ENCODE data around the gene SLC39A7.
A peak's percentile ranks its signal among the peaks of the same experiment; 100 is the strongest.

The SLC39A7 gene

GRCh38 chr6:33199687-33200218, 914 bp upstream of the SLC39A7 start:
- 0 out of 2 replicates have a peak, but pooled peaks cover 5% of the 10 kb centered on the region for H3F3A ChIP-seq (ENCODE audit: low read depth)
- H3K4me2 ChIP-seq (ENCODE audit: low read depth, low read length, poor library complexity, severe bottlenecking): peak overlapping the region; percentile 99
- H3K9me3 ChIP-seq (ENCODE audit: insufficient read depth, low read depth, low read length): no peaks in the 10 kb centered on the region
- H4K20me1 ChIP-seq (ENCODE audit: insufficient read depth, low read length, poor library complexity, severe bottlenecking): peaks cover 60% of the 10 kb centered on the region
- H3K4me1 ChIP-seq (ENCODE audit: insufficient read depth, low read length, poor library complexity, severe bottlenecking): peaks cover 56% of the 10 kb centered on the region
- H3K79me2 ChIP-seq (ENCODE audit: insufficient read depth, low read length): peaks cover 80% of the 10 kb centered on the region
- H3K4me3 ChIP-seq (ENCODE audit: low read length, poor library complexity, severe bottlenecking): peak overlapping the region; percentile 87
- peaks cover 37% of the 10 kb centered on the region; the same call in 1 of the 2 replicates for H3K36me3 ChIP-seq (ENCODE audit: insufficient read depth, low read length)
- H2AFZ ChIP-seq (ENCODE audit: low read length): peak overlapping the region; percentile 95; the same call in 1 of the 2 replicates
- TF ChIP-seq EZH2phosphoT487 (IDR thresholded peaks at IDR 0.05; ENCODE audit: borderline replicate concordance): no peak
- no peak for TF ChIP-seq CTCF (conservative IDR thresholded peaks at IDR 0.05; ENCODE audit: low read length)
- H3K9me2 ChIP-seq (replicated peaks; ENCODE audit: low read depth, low read length): no peaks in the 10 kb centered on the region
- no peaks in the 10 kb centered on the region for H3K27me3 ChIP-seq (ENCODE audit: insufficient read depth, low read length, poor library complexity, severe bottlenecking)
- H3K9ac ChIP-seq (ENCODE audit: low read depth, low read length, poor library complexity, severe bottlenecking): peak overlapping the region; percentile 87

GRCh38 chr6:33201147-33201545, 479 bp downstream of the SLC39A7 start:
- Histone ChIP-seq H3K79me2 (ENCODE audit: insufficient read depth, low read length) (peaks cover 82% of the 10 kb centered on the region), H4K20me1 (ENCODE audit: insufficient read depth, low read length, poor library complexity, severe bottlenecking) (peaks cover 58% of the 10 kb centered on the region), H3K4me1 (ENCODE audit: insufficient read depth, low read length, poor library complexity, severe bottlenecking) (peaks cover 66% of the 10 kb centered on the region), H3F3A (ENCODE audit: low read depth) (0 out of 2 replicates have a peak, but pooled peaks cover 5% of the 10 kb centered on the region), H3K9ac (ENCODE audit: low read depth, low read length, poor library complexity, severe bottlenecking) (peak overlapping the region; percentile 87), H3K27me3 (ENCODE audit: insufficient read depth, low read length, poor library complexity, severe bottlenecking) (no peaks in the 10 kb centered on the region), H3K36me3 (ENCODE audit: insufficient read depth, low read length) (peaks cover 23% of the 10 kb centered on the region; the same call in 1 of the 2 replicates), H3K4me3 (ENCODE audit: low read length, poor library complexity, severe bottlenecking) (peak overlapping the region; percentile 87), H2AFZ (ENCODE audit: low read length) (peak overlapping the region; percentile 76), H3K9me3 (ENCODE audit: insufficient read depth, low read depth, low read length) (no peaks in the 10 kb centered on the region), H3K4me2 (ENCODE audit: low read depth, low read length, poor library complexity, severe bottlenecking) (peak overlapping the region; percentile 98), H3K9me2 (replicated peaks; ENCODE audit: low read depth, low read length) (no peaks in the 10 kb centered on the region)
- TF ChIP-seq EZH2phosphoT487 (IDR thresholded peaks at IDR 0.05; ENCODE audit: borderline replicate concordance): no peak
- no peak; the same call in 1 of the 2 replicates for TF ChIP-seq CTCF (conservative IDR thresholded peaks at IDR 0.05; ENCODE audit: low read length)

GRCh38 chr6:33201935-33202334, 1.3 kb downstream of the SLC39A7 start:
- H3K27me3 ChIP-seq (ENCODE audit: insufficient read depth, low read length, poor library complexity, severe bottlenecking): no peaks in the 10 kb centered on the region
- peaks cover 65% of the 10 kb centered on the region for H3K4me1 ChIP-seq (ENCODE audit: insufficient read depth, low read length, poor library complexity, severe bottlenecking)
- peak overlapping the region; percentile 87 for H3K9ac ChIP-seq (ENCODE audit: low read depth, low read length, poor library complexity, severe bottlenecking)
- H4K20me1 ChIP-seq (ENCODE audit: insufficient read depth, low read length, poor library complexity, severe bottlenecking): peaks cover 50% of the 10 kb centered on the region
- peaks cover 18% of the 10 kb centered on the region; the same call in 1 of the 2 replicates for H3K36me3 ChIP-seq (ENCODE audit: insufficient read depth, low read length)
- no peak overlapping the region for H2AFZ ChIP-seq (ENCODE audit: low read length)
- peak overlapping the region; percentile 98 for H3K4me2 ChIP-seq (ENCODE audit: low read depth, low read length, poor library complexity, severe bottlenecking)
- H3F3A ChIP-seq (ENCODE audit: low read depth): 0 out of 2 replicates have a peak, but pooled peaks cover 5% of the 10 kb centered on the region
- H3K79me2 ChIP-seq (ENCODE audit: insufficient read depth, low read length): peaks cover 74% of the 10 kb centered on the region
- H3K9me2 ChIP-seq (replicated peaks; ENCODE audit: low read depth, low read length): no peaks in the 10 kb centered on the region
- no peaks in the 10 kb centered on the region for H3K9me3 ChIP-seq (ENCODE audit: insufficient read depth, low read depth, low read length)
- TF ChIP-seq CTCF (conservative IDR thresholded peaks at IDR 0.05; ENCODE audit: low read length) (no peak), EZH2phosphoT487 (IDR thresholded peaks at IDR 0.05; ENCODE audit: borderline replicate concordance) (no peak)
- peak overlapping the region; percentile 87 for H3K4me3 ChIP-seq (ENCODE audit: low read length, poor library complexity, severe bottlenecking)

All from Loucy (cell line).